Right atrium auricular region (tissue), 2 donors: ENCODE measurements around the gene MCAT. TPM values are rescaled to one million over a fixed set of nuclear protein-coding genes. Genes with fewer than 3 reads are reported as not detected.
"Not testable (repeated sequence)": the region's sequence is repeated elsewhere in the genome, so short reads cannot be mapped to it uniquely, and the experiment has no call there.

Experiments
- DNase-seq: peaks from one replicate; pipeline ENCODE4 v3.0.0-alpha.2; 2019; ENCODE audit warnings: low spot score
- H3K27ac ChIP-seq, 2 donors: fragments of 200-600 bp; sonication (generic); 1 replicate in 1 of 2; 2 replicates in 1 of 2; pipeline ENCODE4 v1.5.1; 2016 to 2019
- H3K27me3 ChIP-seq, 2 donors: fragments of 200-600 bp; sonication (generic); one replicate each; pipeline versions ENCODE4 v1.5.1 to v1.6.0; 2017 to 2019
- H3K36me3 ChIP-seq: fragments of 200-600 bp; sonication (generic); one replicate; pipeline ENCODE4 v1.5.1; 2016
- H3K4me1 ChIP-seq, 2 donors: fragments of 200-600 bp; sonication (generic); one replicate each; pipeline versions ENCODE4 v1.5.1 to v1.6.0; 2017 to 2019
- H3K4me3 ChIP-seq, 2 donors: fragments of 200-600 bp; sonication (generic); 1 replicate in 1 of 2; 2 replicates in 1 of 2; pipeline ENCODE4 v1.5.1; 2017 to 2019; ENCODE audit warnings: mild to moderate bottlenecking in 1 of 2, moderate library complexity in 1 of 2
- H3K9me3 ChIP-seq, 2 donors: fragments of 200-600 bp; sonication (generic); one replicate each; pipeline ENCODE4 v1.5.1; 2019
- CTCF ChIP-seq, 2 donors: fragments of 200-600 bp; sonication (generic); IDR thresholded peaks; one replicate each; pipeline ENCODE4 v1.5.1; 2019; ENCODE audit warnings: antibody characterized with exemption in 2 of 2
- total RNA-seq, 2 donors: library from RNA; depleted of rRNA; stranded (reverse); fragments of >200 nt; gene quantifications; one replicate each; pipeline ENCODE4 v1.1.0, GENCODE V29; 2016

The MCAT gene
- total RNA-seq, 2 donors from 2014 or later, result 16.1 to 17.6 TPM

DNA sequence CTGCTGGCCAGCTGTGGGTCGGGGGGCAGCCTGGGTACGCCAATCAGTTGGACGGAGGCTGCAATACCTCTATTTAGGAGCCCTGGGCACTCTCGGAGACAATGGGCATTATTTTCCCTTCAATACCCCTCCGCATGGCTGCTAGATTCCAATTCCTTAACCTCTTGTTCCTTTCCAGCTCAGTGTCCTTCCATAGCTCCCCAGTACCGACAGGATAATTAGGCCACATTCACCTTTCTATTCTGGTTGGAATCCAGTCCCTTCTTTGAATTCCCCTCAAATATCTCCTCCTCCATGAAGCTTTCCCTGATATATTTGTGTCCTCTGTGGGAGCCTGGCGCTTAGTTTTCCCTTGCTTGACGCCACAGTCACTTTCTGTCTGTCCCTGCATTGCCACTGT is 36.9 kb downstream of the MCAT start:
- no peak for DNase-seq
- no peak overlapping the region for H3K4me3 ChIP-seq
- no peak overlapping the region for H3K27ac ChIP-seq
- H3K4me1 ChIP-seq, result peaks cover 0 to 28% of the 10 kb centered on the region in 2 donors
- TF ChIP-seq CTCF (IDR thresholded peaks at IDR 0.05), result no peak
- H3K36me3 ChIP-seq, result no peaks in the 10 kb centered on the region
- no peaks in the 10 kb centered on the region for H3K9me3 ChIP-seq
- H3K27me3 ChIP-seq, result no peaks in the 10 kb centered on the region

DNA sequence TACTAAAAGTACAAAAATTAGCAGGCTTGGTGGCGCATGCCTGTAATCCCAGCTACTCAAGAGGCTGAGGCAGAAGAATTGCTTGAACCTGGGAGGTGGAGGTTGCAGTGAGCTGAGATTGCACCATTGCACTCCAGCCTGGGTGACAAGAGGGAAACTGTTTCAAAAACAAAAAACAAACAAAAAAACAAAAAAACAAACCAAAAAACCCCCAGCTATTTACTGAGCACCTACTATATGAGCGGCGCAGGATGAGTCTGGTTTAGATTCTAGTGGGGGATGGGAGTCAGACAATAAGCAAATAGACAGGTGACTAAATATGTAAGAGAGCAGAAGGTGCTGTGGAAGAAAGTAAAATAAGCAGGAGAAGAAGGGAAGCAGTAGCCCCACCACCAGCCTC is 38.2 kb downstream of the MCAT start:
- DNase-seq, H3K27ac ChIP-seq, H3K4me3 ChIP-seq, H3K27me3 ChIP-seq, H3K9me3 ChIP-seq, H3K36me3 ChIP-seq: not testable (repeated sequence)
- peaks cover 0 to 14% of the 10 kb centered on the region in 2 donors for H3K4me1 ChIP-seq

- not testable (repeated sequence) for H3K36me3 ChIP-seq, H3K27me3 ChIP-seq, H3K4me3 ChIP-seq, DNase-seq, H3K27ac ChIP-seq, H3K9me3 ChIP-seq
- peaks cover 0 to 14% of the 10 kb centered on the region in 2 donors for H3K4me1 ChIP-seq
Observed at GRCh38 chr22:43104056-43104625, 39.1 kb downstream of the MCAT start.

DNA sequence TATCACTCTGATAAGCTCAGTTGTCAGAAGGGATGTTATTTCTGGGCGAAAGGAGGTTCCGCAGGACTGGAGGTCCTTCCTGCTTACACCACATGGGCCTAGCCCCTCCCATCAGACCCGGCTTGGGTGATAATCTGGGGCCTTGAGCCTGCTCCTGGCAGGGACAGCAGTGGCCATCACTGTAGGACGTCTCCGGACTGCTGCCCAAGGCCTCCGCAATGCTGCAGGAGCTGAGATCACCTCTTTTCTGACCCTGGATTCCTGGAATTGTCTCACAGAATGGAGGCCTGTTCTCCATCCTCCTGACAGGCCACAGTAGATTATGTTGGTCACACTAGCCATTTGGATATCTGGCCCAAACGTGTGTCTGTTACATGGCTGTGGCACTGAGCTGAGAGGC is 41.9 kb downstream of the MCAT start:
- DNase-seq, result peak; percentile 68
- H3K4me1 ChIP-seq, result peaks cover 0 to 18% of the 10 kb centered on the region in 2 donors
- peak overlapping the region in 1 of 2 donors; percentile 40 for H3K27ac ChIP-seq

DNA sequence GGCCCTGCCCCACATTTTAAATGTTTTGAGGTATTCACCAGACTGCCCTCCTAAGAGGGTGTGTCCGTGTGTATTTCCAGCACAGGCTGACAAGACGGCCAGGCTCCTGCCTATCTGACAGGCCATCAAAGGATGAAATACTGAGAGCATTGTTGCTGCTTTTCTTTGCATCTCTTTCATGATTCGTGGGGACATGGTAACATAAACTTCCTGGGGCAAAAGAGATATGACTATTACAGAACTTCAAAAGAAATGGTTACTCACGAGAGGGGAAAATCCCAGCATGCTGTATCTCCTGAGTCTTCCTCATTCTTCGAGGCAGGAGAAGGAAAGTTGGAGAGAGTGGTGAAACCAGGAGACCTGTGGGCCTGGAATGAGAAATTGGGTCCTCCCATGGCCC is 43.0 kb downstream of the MCAT start:
- Histone ChIP-seq H3K27ac (no peak overlapping the region), H3K27me3 (no peaks in the 10 kb centered on the region), H3K9me3 (no peaks in the 10 kb centered on the region), H3K4me1 (peaks cover 0 to 18% of the 10 kb centered on the region in 2 donors), H3K4me3 (no peak overlapping the region), H3K36me3 (no peaks in the 10 kb centered on the region)
- TF ChIP-seq CTCF (IDR thresholded peaks at IDR 0.05), result no peak
- no peak for DNase-seq

More for the DNA sequence above, 41.9 kb downstream of the MCAT start:
- Histone ChIP-seq H3K27me3 (no peaks in the 10 kb centered on the region), H3K4me3 (no peak overlapping the region), H3K36me3 (no peaks in the 10 kb centered on the region), H3K9me3 (no peaks in the 10 kb centered on the region)
- no peak for TF ChIP-seq CTCF (IDR thresholded peaks at IDR 0.05)

GRCh38 chr22:43099095-43099494 is 44.1 kb downstream of the MCAT start:
- no peak for DNase-seq
- no peak for TF ChIP-seq CTCF (IDR thresholded peaks at IDR 0.05)
- H3K27ac ChIP-seq, result no peak overlapping the region
- no peaks in the 10 kb centered on the region for H3K36me3 ChIP-seq
- peaks cover 0 to 18% of the 10 kb centered on the region in 2 donors for H3K4me1 ChIP-seq
- no peaks in the 10 kb centered on the region for H3K27me3 ChIP-seq
- no peaks in the 10 kb centered on the region for H3K9me3 ChIP-seq
- H3K4me3 ChIP-seq, result no peak overlapping the region

DNA sequence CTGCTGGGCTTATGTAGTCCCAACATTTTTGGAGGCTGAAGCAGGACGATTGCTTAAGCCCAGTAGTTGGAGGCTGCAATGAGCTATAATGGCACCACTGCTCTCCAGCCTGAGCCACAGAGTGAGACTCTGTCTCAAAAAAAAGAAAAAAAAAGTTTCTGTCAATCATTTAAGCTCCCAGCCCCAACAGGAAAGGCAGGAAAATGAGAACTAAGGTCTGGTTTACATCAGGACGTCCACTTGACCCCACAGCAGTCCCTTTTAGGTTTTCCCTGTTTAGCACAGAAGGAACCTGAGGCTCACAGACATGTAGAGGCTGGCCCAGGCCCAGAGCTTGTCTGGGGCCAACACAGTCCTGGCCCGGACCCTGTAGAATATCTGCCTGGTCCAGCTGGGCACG is 44.8 kb downstream of the MCAT start:
- Histone ChIP-seq H3K27me3 (no peaks in the 10 kb centered on the region), H3K36me3 (no peaks in the 10 kb centered on the region), H3K4me3 (no peak overlapping the region), H3K9me3 (no peaks in the 10 kb centered on the region), H3K4me1 (peaks cover 0 to 12% of the 10 kb centered on the region in 2 donors), H3K27ac (no peak overlapping the region)
- DNase-seq, result no peak
- no peak for TF ChIP-seq CTCF (IDR thresholded peaks at IDR 0.05)
